A673 (cell line): ENCODE measurements around the gene SBK2. TPM values are rescaled to one million over a fixed set of nuclear protein-coding genes. Genes with fewer than 3 reads are reported as not detected.
"Not testable (repeated sequence)": the region's sequence is repeated elsewhere in the genome, so short reads cannot be mapped to it uniquely, and the experiment has no call there.

Source experiments
- Bru-seq: library from RNA; stranded (reverse); fragments of 400-500 nt; gene quantifications from one replicate; lab custom pipeline; 2021; lab: Mats Ljungman, UMichigan
- BruChase-seq, 2 experiments: library from RNA; stranded (reverse); fragments of 400-500 nt; gene quantifications; one replicate each; lab custom pipeline; 2021; lab: Mats Ljungman, UMichigan
- BruUV-seq: library from RNA; stranded (reverse); fragments of 400-500 nt; replicated peaks from 2 replicates; lab custom pipeline; 2021; lab: Mats Ljungman, UMichigan
- CTCF ChIA-PET: fragments of 300-600 bp; sonication (Branson Sonifier 250); formaldehyde crosslinking; loops from one replicate; lab custom pipeline; 2022; ENCODE audit warnings: antibody characterized with exemption; lab: Charles Lee
- POLR2A ChIA-PET: fragments of 300-600 bp; sonication (Branson Sonifier 250); formaldehyde crosslinking; loops from one replicate; lab custom pipeline; 2022; ENCODE audit warnings: antibody characterized with exemption; ENCODE audit not compliant: low non-redundant PET; lab: Charles Lee
- DNase-seq: peaks from one replicate; pipeline ENCODE4 v3.0.0-alpha.2; 2015; ENCODE audit warnings: low spot score
- H3K27ac ChIP-seq: fragments of 200-600 bp; sonication (generic); 2 replicates; pipeline ENCODE4 v1.5.1; 2016; ENCODE audit warnings: mixed run types, low read depth, mild to moderate bottlenecking, mixed read lengths, antibody characterized with exemption, low read length; ENCODE audit not compliant: poor library complexity, severe bottlenecking
- H3K27me3 ChIP-seq: fragments of 200-600 bp; sonication (generic); replicated peaks from 2 replicates; pipeline ENCODE4 v1.6.1; 2017; ENCODE audit warnings: mixed run types, low read depth, mild to moderate bottlenecking, mixed read lengths, antibody characterized with exemption, low read length; ENCODE audit not compliant: insufficient read depth, poor library complexity
- H3K36me3 ChIP-seq: fragments of 200-600 bp; sonication (generic); 2 replicates; pipeline ENCODE4 v1.6.1; 2016; ENCODE audit warnings: mixed run types, mild to moderate bottlenecking, mixed read lengths, antibody characterized with exemption, low read length; ENCODE audit not compliant: insufficient read depth, poor library complexity, severe bottlenecking
- H3K4me1 ChIP-seq: fragments of 200-600 bp; sonication (generic); 2 replicates; pipeline ENCODE4 v1.6.1; 2017; ENCODE audit warnings: mixed run types, mild to moderate bottlenecking, mixed read lengths, antibody characterized with exemption, low read length; ENCODE audit not compliant: insufficient read depth, poor library complexity, severe bottlenecking
- H3K4me3 ChIP-seq: fragments of 200-600 bp; sonication (generic); 2 replicates; pipeline ENCODE4 v1.5.1; 2016; ENCODE audit warnings: low read depth, mixed run types, mild to moderate bottlenecking, mixed read lengths, low read length; ENCODE audit not compliant: poor library complexity, severe bottlenecking
- H3K9me3 ChIP-seq: fragments of 200-600 bp; sonication (generic); 2 replicates; pipeline ENCODE4 v1.6.1; 2016; ENCODE audit warnings: mixed run types, low read depth, mild to moderate bottlenecking, mixed read lengths, antibody characterized with exemption, low read length; ENCODE audit not compliant: poor library complexity, severe bottlenecking
- EZH2 ChIP-seq: fragments of 200-600 bp; sonication (generic); IDR thresholded peaks from 2 replicates; pipeline ENCODE4 v1.6.1; 2017; ENCODE audit warnings: borderline replicate concordance, low read depth, mild to moderate bottlenecking, mixed read lengths, antibody characterized with exemption, low read length; ENCODE audit not compliant: poor library complexity, severe bottlenecking
- intact Hi-C: fragments of 100-400 bp; cut with micrococcal nuclease; formaldehyde crosslinking; loops from one replicate; pipeline ENCODE4 v1.10.0; 2022; ENCODE audit not compliant: unreplicated experiment
- long read RNA-seq: library from polyadenylated mRNA; stranded (forward); transcript quantifications from one replicate; pipeline ENCODE4 v2.0.0, GENCODE V29; 2022
- total RNA-seq: library from RNA; stranded (reverse); gene quantifications from 2 replicates; pipeline ENCODE4 v1.2.3, GENCODE V29; 2021
- TF ChIP-seq, protein P1 (sequence below): fragments of 300-800, 200-600 bp; sonication (generic); conservative IDR thresholded peaks from 2 replicates; pipeline ENCODE4 v1.5.1; 2017; ENCODE audit warnings: low read depth, mild to moderate bottlenecking, antibody characterized with exemption, low read length, moderate library complexity, mixed read lengths

Gene SBK2, protein sequence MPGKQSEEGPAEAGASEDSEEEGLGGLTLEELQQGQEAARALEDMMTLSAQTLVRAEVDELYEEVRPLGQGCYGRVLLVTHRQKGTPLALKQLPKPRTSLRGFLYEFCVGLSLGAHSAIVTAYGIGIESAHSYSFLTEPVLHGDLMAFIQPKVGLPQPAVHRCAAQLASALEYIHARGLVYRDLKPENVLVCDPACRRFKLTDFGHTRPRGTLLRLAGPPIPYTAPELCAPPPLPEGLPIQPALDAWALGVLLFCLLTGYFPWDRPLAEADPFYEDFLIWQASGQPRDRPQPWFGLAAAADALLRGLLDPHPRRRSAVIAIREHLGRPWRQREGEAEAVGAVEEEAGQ
- total RNA-seq (not detected in 2 replicates), Bru-seq, nascent RNA (not detected), BruChase-seq, experiment 1, labeled RNA remaining after a 2-hour chase (not detected), BruChase-seq, experiment 2, labeled RNA remaining after a 6-hour chase (not detected)
- long read RNA-seq = 0 reads

DNA sequence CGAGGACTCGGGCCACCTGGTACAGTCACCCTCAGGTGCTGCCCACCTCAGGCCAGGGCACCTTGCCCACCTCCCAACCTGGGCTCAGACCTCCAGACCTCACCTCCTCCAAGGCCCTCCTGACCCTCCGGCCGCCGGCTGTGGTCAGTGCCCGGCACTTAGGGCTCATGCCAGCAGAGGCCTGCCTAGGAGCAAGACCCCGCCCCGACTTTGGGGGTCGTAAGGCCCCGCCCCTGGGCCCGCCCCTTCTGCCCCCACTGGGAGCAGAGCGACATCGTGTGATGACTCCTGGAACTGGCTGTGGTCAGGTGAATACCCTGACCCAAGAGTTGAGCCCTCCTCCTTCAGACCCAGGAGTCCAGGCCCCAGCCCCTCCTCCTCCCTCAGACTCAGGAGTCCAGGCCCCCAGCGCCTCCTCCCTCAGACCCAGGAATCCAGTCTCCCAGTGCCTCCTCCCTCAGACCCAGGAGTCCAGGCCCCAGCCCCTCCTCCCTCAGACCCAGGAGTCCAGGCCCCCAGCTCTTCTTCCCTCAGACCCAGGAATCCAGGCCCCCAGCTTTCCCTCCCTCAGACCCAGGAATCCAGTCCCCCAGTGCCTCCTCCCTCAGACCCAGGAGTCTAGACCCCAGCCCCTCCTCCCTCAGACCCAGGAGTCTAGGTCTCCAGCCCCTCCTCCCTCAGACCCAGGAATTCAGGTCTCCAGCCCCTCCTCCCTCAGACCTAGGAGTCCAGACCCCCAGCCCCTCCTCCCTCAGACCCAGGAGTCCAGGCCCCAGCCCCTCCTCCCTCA, at the start of gene SBK2:
TSS of gene SBK2 (minus strand) at position 183 of the 790 bp plus-strand sequence. CDS start 839 bp downstream, outside the sequence.
- Histone ChIP-seq H3K27me3 (no peaks in the 10 kb centered on the region), H3K36me3 (no peaks in the 10 kb centered on the region), H3K4me3 (no peak within 1 kb of the TSS), H3K4me1 (no peaks in the 10 kb centered on the region), H3K27ac (no peak within 1 kb of the TSS), H3K9me3 (no peaks in the 10 kb centered on the region)
- BruUV-seq = no TSS peak
- TF ChIP-seq EZH2 = no peak
- TF ChIP-seq, protein P1, sequence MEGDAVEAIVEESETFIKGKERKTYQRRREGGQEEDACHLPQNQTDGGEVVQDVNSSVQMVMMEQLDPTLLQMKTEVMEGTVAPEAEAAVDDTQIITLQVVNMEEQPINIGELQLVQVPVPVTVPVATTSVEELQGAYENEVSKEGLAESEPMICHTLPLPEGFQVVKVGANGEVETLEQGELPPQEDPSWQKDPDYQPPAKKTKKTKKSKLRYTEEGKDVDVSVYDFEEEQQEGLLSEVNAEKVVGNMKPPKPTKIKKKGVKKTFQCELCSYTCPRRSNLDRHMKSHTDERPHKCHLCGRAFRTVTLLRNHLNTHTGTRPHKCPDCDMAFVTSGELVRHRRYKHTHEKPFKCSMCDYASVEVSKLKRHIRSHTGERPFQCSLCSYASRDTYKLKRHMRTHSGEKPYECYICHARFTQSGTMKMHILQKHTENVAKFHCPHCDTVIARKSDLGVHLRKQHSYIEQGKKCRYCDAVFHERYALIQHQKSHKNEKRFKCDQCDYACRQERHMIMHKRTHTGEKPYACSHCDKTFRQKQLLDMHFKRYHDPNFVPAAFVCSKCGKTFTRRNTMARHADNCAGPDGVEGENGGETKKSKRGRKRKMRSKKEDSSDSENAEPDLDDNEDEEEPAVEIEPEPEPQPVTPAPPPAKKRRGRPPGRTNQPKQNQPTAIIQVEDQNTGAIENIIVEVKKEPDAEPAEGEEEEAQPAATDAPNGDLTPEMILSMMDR = no peak
- ChIA-PET POLR2A (no interaction called here), CTCF (no interaction called here)
- DNase-seq = no peak
- intact Hi-C loops = no loop called here

DNA sequence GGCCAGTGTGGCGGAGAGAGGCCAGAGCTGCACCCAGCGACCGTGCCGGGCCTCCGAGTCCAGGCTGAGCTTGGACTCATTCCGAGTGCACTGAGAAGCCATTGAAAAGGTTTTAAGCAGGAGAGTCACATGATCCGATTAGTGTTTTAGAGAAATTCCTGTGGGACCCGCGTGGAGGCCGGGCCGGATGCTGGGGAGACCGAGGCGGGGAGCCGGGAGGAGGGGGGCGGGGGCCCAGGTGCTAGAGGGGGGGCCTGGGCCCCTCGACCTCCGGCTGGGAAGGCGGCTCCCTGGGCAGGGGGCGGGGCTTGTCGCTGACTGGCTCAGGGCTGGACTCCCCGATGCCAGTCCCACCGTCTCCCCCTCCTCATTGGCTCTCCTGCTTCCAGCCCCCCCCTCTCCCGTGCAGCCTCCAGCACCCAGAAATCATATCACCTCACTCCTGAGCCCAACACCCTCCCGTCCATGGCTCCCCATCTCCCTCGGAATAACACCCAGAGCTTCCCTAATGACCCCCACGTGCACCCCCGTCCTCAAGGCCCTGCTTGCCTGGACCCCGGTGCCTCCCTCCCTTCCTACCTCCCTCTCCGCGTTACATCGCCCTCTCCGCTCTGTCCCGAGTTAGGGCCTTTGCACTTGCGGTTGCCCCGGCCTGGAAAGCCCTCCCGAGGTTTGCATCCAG, 48.9 kb upstream of the SBK2 start:
- peak overlapping the region; percentile 90 for H3K27ac ChIP-seq
- TF ChIP-seq EZH2 = no peak
- TF ChIP-seq, protein P1 = no peak
- no TSS peak for BruUV-seq
- ChIA-PET CTCF (no interaction called here), POLR2A (no interaction called here)
- H3K4me3 ChIP-seq = peak overlapping the region; percentile 31
- intact Hi-C loops = no loop called here
- H3K4me1 ChIP-seq = peaks cover 26% of the 10 kb centered on the region
- H3K36me3 ChIP-seq = no peaks in the 10 kb centered on the region
- no peaks in the 10 kb centered on the region for H3K9me3 ChIP-seq
- DNase-seq = peak; percentile 93
- no peaks in the 10 kb centered on the region for H3K27me3 ChIP-seq

DNA sequence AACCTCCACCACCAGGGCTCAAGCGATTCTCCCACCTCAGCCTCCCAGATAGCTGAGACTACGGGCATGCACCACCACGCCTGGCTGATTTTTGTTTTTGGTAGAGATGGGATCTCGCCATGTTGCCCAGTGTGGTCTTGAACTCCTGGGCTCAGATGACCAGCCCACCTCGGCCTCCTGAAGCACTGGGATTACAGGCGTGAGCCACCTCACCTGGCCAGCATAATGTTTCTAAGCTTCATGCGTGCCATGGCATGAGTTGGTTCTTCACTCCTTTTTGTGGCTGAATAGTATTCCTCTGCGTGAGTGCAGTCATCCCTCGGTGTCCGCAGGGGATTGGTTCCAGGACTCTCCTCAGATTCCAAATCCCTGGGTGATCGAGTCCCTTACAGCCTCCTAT, 47.9 kb upstream of the SBK2 start:
- CTCF ChIA-PET = no interaction called here
- BruUV-seq = no TSS peak
- intact Hi-C loops = no loop called here
- TF ChIP-seq, protein P1 = no peak
- no peak for TF ChIP-seq EZH2
- H3K36me3 ChIP-seq = no peaks in the 10 kb centered on the region
- H3K9me3 ChIP-seq = no peaks in the 10 kb centered on the region
- H3K27me3 ChIP-seq = no peaks in the 10 kb centered on the region
- POLR2A ChIA-PET = no interaction called here
- DNase-seq = no peak
- peaks cover 22% of the 10 kb centered on the region for H3K4me1 ChIP-seq
- peak overlapping the region; percentile 90 for H3K27ac ChIP-seq
- no peak overlapping the region for H3K4me3 ChIP-seq

DNA sequence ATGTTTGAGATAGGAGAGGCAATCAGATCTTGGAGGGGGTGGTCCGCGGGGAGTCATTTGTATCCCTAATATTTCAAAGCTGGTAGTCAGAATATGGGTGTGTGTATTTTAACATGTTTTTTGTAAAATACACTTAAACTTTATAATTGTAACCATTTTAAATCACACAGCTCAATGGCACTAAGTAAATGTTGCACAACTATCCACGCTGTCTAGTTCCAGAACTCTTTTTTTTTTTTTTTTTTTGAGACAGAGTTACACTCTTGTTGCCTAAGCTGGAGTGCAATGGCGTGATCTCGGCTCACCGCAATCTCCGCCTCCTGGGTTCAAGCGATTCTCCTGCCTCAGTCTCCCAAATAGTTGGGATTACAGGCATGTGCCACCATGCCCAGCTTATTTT, 47.0 kb upstream of the SBK2 start:
- ChIA-PET POLR2A (interaction anchor here (0.6 kb wide), 1 partner anchor 13 kb away, joined by 8 read pairs; no protein-coding TSS in a partner anchor), CTCF (interaction anchor here (0.6 kb wide), 1 partner anchor 17 kb away, joined by 7 read pairs; no protein-coding TSS in a partner anchor)
- H3K27me3 ChIP-seq, H3K27ac ChIP-seq, BruUV-seq, DNase-seq, H3K36me3 ChIP-seq, intact Hi-C loops, H3K9me3 ChIP-seq, H3K4me3 ChIP-seq: not testable (repeated sequence)
- peaks cover 22% of the 10 kb centered on the region for H3K4me1 ChIP-seq
